ENCODE data around the gene LRRFIP1. TPM values are rescaled to one million over a fixed set of nuclear protein-coding genes. Genes with fewer than 3 reads are reported as not detected.

Gene LRRFIP1
- total RNA-seq, 2 experiments from 2014 or later: 157 to 161 TPM

DNA sequence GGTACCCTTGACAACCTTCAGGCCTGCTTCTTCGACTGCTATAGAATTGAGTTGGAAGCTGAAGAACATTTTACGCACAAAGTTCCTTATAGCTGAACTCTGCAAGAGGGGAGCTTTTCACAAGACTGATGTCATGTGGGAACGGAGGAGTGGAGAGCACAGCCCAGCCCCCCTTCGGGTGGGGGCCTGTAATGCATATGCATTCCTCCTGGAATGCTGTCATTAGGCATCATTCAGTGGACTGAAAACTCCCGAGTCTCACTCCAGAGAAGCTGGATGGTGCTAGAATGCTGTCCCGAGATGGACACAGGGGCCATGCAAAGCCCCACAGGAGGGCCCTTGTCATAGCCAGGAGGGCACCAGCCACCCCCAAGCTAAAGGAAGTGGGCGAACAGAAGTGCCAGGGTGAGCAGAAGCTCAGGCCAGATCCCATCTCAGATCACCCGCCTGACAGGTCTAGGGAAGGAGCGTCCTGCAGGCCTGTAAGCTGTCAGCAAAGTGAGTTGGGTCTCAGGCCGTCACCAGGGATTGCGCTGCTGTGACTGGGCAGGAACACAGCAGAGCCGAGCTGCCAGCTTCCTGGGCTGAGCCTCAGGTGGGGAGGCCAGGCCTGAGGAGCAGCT is 127.3 kb downstream of the LRRFIP1 start:
- Mint-ChIP-seq H3K27me3 (no peaks in the 10 kb centered on the region), H3K27ac (no peak overlapping the region), H3K4me1 (ENCODE audit: low read depth) (peaks cover 15% of the 10 kb centered on the region), H3K9me3 (no peaks in the 10 kb centered on the region), H3K36me3 (ENCODE audit: low read depth) (peaks cover 99% of the 10 kb centered on the region), H3K4me3 (no peak overlapping the region)
- CTCF ChIA-PET: interaction anchor here (1.5 to 2.6 kb wide), 2 partner anchors 10 to 82 kb away, joined by 4 to 15 read pairs; no protein-coding TSS in a partner anchor
- no peak for ATAC-seq (ENCODE audit: poor library complexity)
- intact Hi-C loops (cut with DNase I, micrococcal nuclease): no loop called here
- Histone ChIP-seq H3K9me3 (ENCODE audit: control insufficient read depth in 1 of 2, insufficient read depth in 1 of 2, low read length in 2 of 2) (no peaks in the 10 kb centered on the region), H3K4me1 (ENCODE audit: insufficient read depth, low read length) (peaks cover 6% of the 10 kb centered on the region), H3K27ac (ENCODE audit: low read depth in 1 of 2, low read length in 2 of 2) (no peak overlapping the region), H3K4me3 (ENCODE audit: low read length) (no peak overlapping the region), H3K36me3 (ENCODE audit: insufficient read depth, low read length) (peaks cover 95% of the 10 kb centered on the region), H3K27me3 (ENCODE audit: control insufficient read depth in 1 of 2, insufficient read depth in 2 of 2, low read length in 2 of 2) (no peaks in the 10 kb centered on the region)
- TF ChIP-seq, protein P1, sequence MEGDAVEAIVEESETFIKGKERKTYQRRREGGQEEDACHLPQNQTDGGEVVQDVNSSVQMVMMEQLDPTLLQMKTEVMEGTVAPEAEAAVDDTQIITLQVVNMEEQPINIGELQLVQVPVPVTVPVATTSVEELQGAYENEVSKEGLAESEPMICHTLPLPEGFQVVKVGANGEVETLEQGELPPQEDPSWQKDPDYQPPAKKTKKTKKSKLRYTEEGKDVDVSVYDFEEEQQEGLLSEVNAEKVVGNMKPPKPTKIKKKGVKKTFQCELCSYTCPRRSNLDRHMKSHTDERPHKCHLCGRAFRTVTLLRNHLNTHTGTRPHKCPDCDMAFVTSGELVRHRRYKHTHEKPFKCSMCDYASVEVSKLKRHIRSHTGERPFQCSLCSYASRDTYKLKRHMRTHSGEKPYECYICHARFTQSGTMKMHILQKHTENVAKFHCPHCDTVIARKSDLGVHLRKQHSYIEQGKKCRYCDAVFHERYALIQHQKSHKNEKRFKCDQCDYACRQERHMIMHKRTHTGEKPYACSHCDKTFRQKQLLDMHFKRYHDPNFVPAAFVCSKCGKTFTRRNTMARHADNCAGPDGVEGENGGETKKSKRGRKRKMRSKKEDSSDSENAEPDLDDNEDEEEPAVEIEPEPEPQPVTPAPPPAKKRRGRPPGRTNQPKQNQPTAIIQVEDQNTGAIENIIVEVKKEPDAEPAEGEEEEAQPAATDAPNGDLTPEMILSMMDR (IDR thresholded peaks at IDR 0.05): no peak
- POLR2A ChIA-PET: no interaction called here
- DNase-seq: no peak

DNA sequence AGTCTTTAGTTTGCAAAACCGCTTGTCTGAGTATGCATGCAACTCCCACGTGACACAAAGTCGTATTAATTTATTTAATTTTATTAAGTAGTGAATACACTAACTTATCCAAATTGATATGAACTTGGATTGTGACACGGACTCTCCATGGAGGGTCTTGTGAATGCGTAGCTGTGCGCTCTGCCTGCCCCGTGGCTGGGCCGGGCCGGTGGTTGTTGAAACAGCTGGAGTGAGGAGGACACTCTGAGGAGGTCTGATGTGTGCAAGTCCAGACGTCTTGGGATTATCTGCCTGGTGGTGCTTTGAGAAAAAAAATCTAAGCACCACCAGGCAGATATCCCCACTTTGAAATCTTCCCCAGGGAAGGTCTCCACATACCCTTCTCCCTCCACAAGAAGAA is 130.2 kb downstream of the LRRFIP1 start:
- intact Hi-C loops (cut with DNase I, micrococcal nuclease): no loop called here
- Mint-ChIP-seq H3K27me3 (no peaks in the 10 kb centered on the region), H3K4me1 (ENCODE audit: low read depth) (peaks cover 11% of the 10 kb centered on the region), H3K27ac (no peak overlapping the region), H3K36me3 (ENCODE audit: low read depth) (peaks cover 100% of the 10 kb centered on the region), H3K4me3 (peak overlapping the region; percentile 20), H3K9me3 (no peaks in the 10 kb centered on the region)
- Histone ChIP-seq H3K27ac (ENCODE audit: low read depth in 1 of 2, low read length in 2 of 2) (no peak overlapping the region), H3K27me3 (ENCODE audit: control insufficient read depth in 1 of 2, insufficient read depth in 2 of 2, low read length in 2 of 2) (no peaks in the 10 kb centered on the region), H3K36me3 (ENCODE audit: insufficient read depth, low read length) (peaks cover 98% of the 10 kb centered on the region), H3K4me1 (ENCODE audit: insufficient read depth, low read length) (peaks cover 3% of the 10 kb centered on the region), H3K9me3 (ENCODE audit: control insufficient read depth in 1 of 2, insufficient read depth in 1 of 2, low read length in 2 of 2) (no peaks in the 10 kb centered on the region), H3K4me3 (ENCODE audit: low read length) (no peak overlapping the region)
- TF ChIP-seq, protein P1 (IDR thresholded peaks at IDR 0.05): no peak
- CTCF ChIA-PET: no interaction called here
- DNase-seq (no peak), ATAC-seq (ENCODE audit: poor library complexity) (no peak)
- POLR2A ChIA-PET: no interaction called here

- H3K27me3 Mint-ChIP-seq: no peaks in the 10 kb centered on the region
- Histone ChIP-seq H3K9me3 (ENCODE audit: control insufficient read depth in 1 of 2, insufficient read depth in 1 of 2, low read length in 2 of 2) (no peaks in the 10 kb centered on the region), H3K27ac (ENCODE audit: low read depth in 1 of 2, low read length in 2 of 2) (no peak overlapping the region), H3K36me3 (ENCODE audit: insufficient read depth, low read length) (peaks cover 98% of the 10 kb centered on the region), H3K27me3 (ENCODE audit: control insufficient read depth in 1 of 2, insufficient read depth in 2 of 2, low read length in 2 of 2) (no peaks in the 10 kb centered on the region), H3K4me1 (ENCODE audit: insufficient read depth, low read length) (no peaks in the 10 kb centered on the region), H3K4me3 (ENCODE audit: low read length) (no peak overlapping the region)
- H3K4me3 Mint-ChIP-seq: peak overlapping the region; percentile 20
- no peak for ATAC-seq (ENCODE audit: poor library complexity)
- peaks cover 13% of the 10 kb centered on the region for H3K4me1 Mint-ChIP-seq (ENCODE audit: low read depth)
- peaks cover 100% of the 10 kb centered on the region for H3K36me3 Mint-ChIP-seq (ENCODE audit: low read depth)
- ChIA-PET CTCF (no interaction called here), POLR2A (no interaction called here)
- TF ChIP-seq, protein P1 (IDR thresholded peaks at IDR 0.05): no peak
- DNase-seq: no peak
- intact Hi-C loops (cut with DNase I, micrococcal nuclease): no loop called here
- peak overlapping the region; percentile 56 for H3K27ac Mint-ChIP-seq
- H3K9me3 Mint-ChIP-seq: no peaks in the 10 kb centered on the region
Measured at GRCh38 chr2:237758185-237758584, 130.8 kb downstream of the LRRFIP1 start.

Data from CD4-positive, alpha-beta T cell (primary cell).